OCI-LY1 (cell line): ENCODE data around the gene UMODL1.

Experiments
- CTCF ChIP-seq: fragments of 200-600 bp; sonication (generic), shearing (Covaris generic); IDR thresholded peaks from 2 replicates; pipeline ENCODE4 v1.5.1; 2017; ENCODE audit warnings: mild to moderate bottlenecking, antibody characterized with exemption, low read length, moderate library complexity, mixed read lengths
- EZH2 ChIP-seq: fragments of 200-600 bp; sonication (generic), shearing (Covaris generic); IDR thresholded peaks from 2 replicates; pipeline ENCODE4 v1.8.0; 2017; ENCODE audit warnings: borderline replicate concordance, mixed run types, mild to moderate bottlenecking, antibody characterized with exemption, low read length, moderate library complexity, mixed read lengths

- no peak for TF ChIP-seq CTCF
- no peak for TF ChIP-seq EZH2
Measured at GRCh38 chr21:42107177-42107880, 36.2 kb downstream of the UMODL1 start.
